Measurements from ENCODE around the gene POTEF.
"Not testable (repeated sequence)": the region's sequence is repeated elsewhere in the genome, so short reads cannot be mapped to it uniquely, and the experiment has no call there.

DNA sequence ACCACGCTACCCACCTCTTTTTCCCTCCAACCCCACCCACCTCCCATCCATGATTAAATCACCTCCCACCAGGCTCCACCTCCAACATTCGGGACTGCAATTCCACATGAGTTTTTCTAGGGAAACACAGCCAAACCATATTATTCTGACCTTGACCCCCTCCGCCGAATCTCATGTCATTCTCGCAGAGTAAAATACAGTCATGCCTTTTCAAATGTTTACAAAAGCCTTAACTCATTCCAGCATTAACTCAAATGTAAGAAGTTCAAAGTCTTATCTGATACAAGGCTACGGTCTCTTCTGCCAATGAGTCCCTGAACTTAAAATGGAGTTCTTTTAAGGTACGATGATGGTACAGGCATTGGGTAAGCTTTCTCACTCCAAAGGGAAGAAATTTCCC is 72.7 kb downstream of the POTEF start:
- not testable (repeated sequence) for TF ChIP-seq POLR2A, CTCF (IDR thresholded peaks at IDR 0.05)
